Gastrocnemius medialis (tissue), 4 donors: ENCODE results near the gene RAB44.

ENCODE experiments used
- POLR2A ChIP-seq, 2 donors: fragments of 450-650 bp; IDR thresholded peaks; one replicate each; pipeline ENCODE4 v1.6.1; 2017; ENCODE audit warnings: antibody characterized with exemption in 2 of 2, mild to moderate bottlenecking in 2 of 2, moderate library complexity in 2 of 2
- TF ChIP-seq, protein P1 (sequence below), 5 experiments: fragments of 450-650 bp in 3 of 5; fragments of 200-600 bp in 2 of 5; sonication (generic) in 2 of 5; IDR thresholded peaks in 4 of 5; conservative IDR thresholded peaks in 1 of 5; 1 replicate in 4 of 5; 2 replicates in 1 of 5; pipeline ENCODE4 v1.5.1; 2016 to 2019; ENCODE audit warnings: antibody characterized with exemption in 5 of 5, mild to moderate bottlenecking in 3 of 5, moderate library complexity in 3 of 5

DNA sequence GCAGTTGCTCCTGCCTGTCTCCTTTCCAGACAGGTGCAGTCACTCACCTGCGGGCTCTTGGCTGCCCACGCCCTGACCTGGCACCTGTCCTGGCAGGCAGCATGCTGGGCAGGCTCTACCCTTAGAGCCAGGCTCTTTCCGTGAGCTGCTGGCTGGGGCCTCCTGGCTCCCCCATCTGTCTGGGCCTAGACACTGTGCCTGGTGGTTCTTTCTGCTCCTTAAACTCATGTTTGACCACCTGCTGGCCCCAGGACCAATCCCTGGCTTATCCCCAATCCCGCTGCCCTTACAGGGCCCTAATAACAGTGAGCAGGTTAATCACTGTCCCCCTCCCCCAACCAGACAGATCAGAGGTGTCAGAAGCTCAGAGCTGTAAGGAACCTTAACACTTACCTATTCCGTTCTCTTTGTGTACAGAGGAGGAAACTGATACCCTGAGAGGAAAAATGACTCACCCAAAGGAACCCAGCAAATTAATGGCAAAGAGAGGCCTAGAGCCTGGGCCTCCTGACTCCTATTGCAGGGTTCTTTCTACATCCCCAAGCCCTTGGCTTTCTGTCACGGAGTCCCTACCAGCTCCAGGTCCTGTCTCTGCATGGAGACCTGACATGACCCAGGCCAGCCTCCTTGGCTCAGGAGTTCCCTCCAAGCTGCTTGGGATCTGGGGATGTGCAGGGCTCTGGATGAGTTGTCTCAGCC lies 54.7 kb downstream of the RAB44 start:
- TF ChIP-seq POLR2A (IDR thresholded peaks at IDR 0.05): no peak
- TF ChIP-seq, protein P1, sequence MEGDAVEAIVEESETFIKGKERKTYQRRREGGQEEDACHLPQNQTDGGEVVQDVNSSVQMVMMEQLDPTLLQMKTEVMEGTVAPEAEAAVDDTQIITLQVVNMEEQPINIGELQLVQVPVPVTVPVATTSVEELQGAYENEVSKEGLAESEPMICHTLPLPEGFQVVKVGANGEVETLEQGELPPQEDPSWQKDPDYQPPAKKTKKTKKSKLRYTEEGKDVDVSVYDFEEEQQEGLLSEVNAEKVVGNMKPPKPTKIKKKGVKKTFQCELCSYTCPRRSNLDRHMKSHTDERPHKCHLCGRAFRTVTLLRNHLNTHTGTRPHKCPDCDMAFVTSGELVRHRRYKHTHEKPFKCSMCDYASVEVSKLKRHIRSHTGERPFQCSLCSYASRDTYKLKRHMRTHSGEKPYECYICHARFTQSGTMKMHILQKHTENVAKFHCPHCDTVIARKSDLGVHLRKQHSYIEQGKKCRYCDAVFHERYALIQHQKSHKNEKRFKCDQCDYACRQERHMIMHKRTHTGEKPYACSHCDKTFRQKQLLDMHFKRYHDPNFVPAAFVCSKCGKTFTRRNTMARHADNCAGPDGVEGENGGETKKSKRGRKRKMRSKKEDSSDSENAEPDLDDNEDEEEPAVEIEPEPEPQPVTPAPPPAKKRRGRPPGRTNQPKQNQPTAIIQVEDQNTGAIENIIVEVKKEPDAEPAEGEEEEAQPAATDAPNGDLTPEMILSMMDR (IDR thresholded peaks at IDR 0.05 in 4 of 5, conservative IDR thresholded peaks at IDR 0.05 in 1 of 5): no peak
